K562 (cell line): ENCODE data around the gene MDM4. TPM values are rescaled to one million over a fixed set of nuclear protein-coding genes. Genes with fewer than 3 reads are reported as not detected.

ENCODE experiments used
- CHD7 ChIP-seq: fragments of 200-600 bp; sonication (generic); IDR thresholded peaks from one replicate; pipeline ENCODE4 v1.6.1; 2012; ENCODE audit warnings: mild to moderate bottlenecking, low read depth, low read length, inconsistent platforms
- GTF3C2 ChIP-seq: IDR thresholded peaks from 3 replicates; pipeline ENCODE4 v1.6.1; 2011; ENCODE audit warnings: borderline replicate concordance, mild to moderate bottlenecking, moderate library complexity; ENCODE audit not compliant: insufficient read length; ENCODE audit errors: extremely low read depth
- REST ChIP-seq, 2 experiments: fragments of 450-650 bp; formaldehyde crosslinking in 1 of 2; IDR thresholded peaks; 2 replicates each; pipeline versions ENCODE4 v1.4.0 to v1.6.1; 2014 to 2020; ENCODE audit warnings: mild to moderate bottlenecking in 2 of 2, borderline replicate concordance in 1 of 2, low read depth in 1 of 2
- polyA plus RNA-seq, 8 experiments: library from polyadenylated mRNA; depleted of rRNA in 4 of 8; stranded (reverse) in 5 of 8; unstranded in 3 of 8; fragments of >200 nt; fragmentation: Nextera tagmentation in 2 of 8; fragmentation: Illumina TruSeq in 1 of 8; extraction: Ambion mirVana in 2 of 8; extraction: Trizol in 1 of 8; gene quantifications; 2 replicates each; pipeline versions ENCODE4 v1.2.1 to v1.2.3, GENCODE V29; 2011 to 2014; ENCODE audit warnings: inconsistent platforms in 1 of 8, missing spikeins in 1 of 8
- total RNA-seq, 7 experiments: library from RNA; depleted of rRNA in 6 of 7; stranded (reverse); fragments of >200 nt in 6 of 7; fragmentation: Illumina TruSeq in 2 of 7; extraction: Trizol in 2 of 7; gene quantifications; 2 replicates each; pipeline versions ENCODE4 v1.2.1 to v1.2.3, GENCODE V29; 2011 to 2021; ENCODE audit warnings: low replicate concordance in 1 of 7

MDM4 gene
- total and polyA plus RNA-seq, 9 of the 15 experiments (the other 6 are each of a cell fraction or from before 2014, with no cell fraction given) = 3.3 to 61.7 (median 21.2) TPM

GRCh38 chr1:204506969-204507316 lies 9.3 kb upstream of the MDM4 start (continued):
- TF ChIP-seq CHD7 = no peak
- TF ChIP-seq GTF3C2 = peak; percentile 93
- no peak for TF ChIP-seq REST (IDR thresholded peaks at IDR 0.05; ENCODE audit: borderline replicate concordance)
- TF ChIP-seq REST (CRISPR knock-in tag; IDR thresholded peaks at IDR 0.05; ENCODE audit: low read depth) = no peak
